ENCODE data around the gene GGTA1. TPM values are rescaled to one million over a fixed set of nuclear protein-coding genes. Genes with fewer than 3 reads are reported as not detected.

Gene GGTA1
- total and polyA plus RNA-seq, 5 donors from 2014 or later: 0.69 TPM; not detected in 4

GRCh38 chr9:121510766-121511550 lies 11.3 kb upstream of the GGTA1 start:
- peaks cover 0 to 1% (median 0%) of the 10 kb centered on the region in 7 donors for H3K9me3 Mint-ChIP-seq
- no peak for DNase-seq
- H3K36me3 Mint-ChIP-seq: no peaks in the 10 kb centered on the region
- Histone ChIP-seq H3K27ac (ENCODE audit: insufficient read depth, low read length, poor library complexity, severe bottlenecking) (no peak overlapping the region), H3K27me3 (ENCODE audit: control insufficient read depth, insufficient read depth, low read length) (no peaks in the 10 kb centered on the region), H3K9me3 (ENCODE audit: control insufficient read depth in 2 of 2, low read length in 2 of 2) (no peaks in the 10 kb centered on the region), H3K36me3 (ENCODE audit: control insufficient read depth, insufficient read depth, low read length) (no peaks in the 10 kb centered on the region), H3K4me3 (ENCODE audit: low read depth, low read length) (no peak overlapping the region), H3K4me1 (ENCODE audit: control insufficient read depth, insufficient read depth, low read length, poor library complexity, severe bottlenecking) (no peaks in the 10 kb centered on the region)
- peaks cover 17% of the 10 kb centered on the region for H3K27me3 Mint-ChIP-seq
- no peak for ATAC-seq (ENCODE audit: low read depth in 2 of 2)
- H3K4me1 Mint-ChIP-seq: no peaks in the 10 kb centered on the region
- H3K4me3 Mint-ChIP-seq: no peak overlapping the region
- no peak overlapping the region for H3K27ac Mint-ChIP-seq

DNA sequence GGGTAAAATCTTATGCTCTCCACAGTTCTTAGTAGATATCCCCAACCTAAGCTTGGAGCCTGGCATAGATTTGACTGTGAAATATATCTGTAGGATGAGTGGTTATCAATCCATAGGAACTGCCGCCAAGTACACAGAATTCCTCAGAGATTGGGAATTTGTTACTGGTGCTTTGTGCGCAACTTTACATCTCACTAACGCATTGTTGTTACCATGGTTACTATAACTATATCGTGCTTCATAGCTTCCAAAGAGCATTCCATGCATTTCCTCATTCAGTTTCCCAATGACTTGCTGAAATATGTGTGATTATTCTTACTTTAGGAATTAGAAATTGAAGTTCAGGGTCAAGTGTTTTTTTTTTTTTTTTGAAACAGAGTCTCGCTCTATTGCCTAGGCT lies 9.5 kb upstream of the GGTA1 start:
- Histone ChIP-seq H3K9me3 (ENCODE audit: control insufficient read depth in 2 of 2, low read length in 2 of 2) (no peaks in the 10 kb centered on the region), H3K27me3 (ENCODE audit: control insufficient read depth, insufficient read depth, low read length) (no peaks in the 10 kb centered on the region), H3K4me3 (ENCODE audit: low read depth, low read length) (no peak overlapping the region), H3K4me1 (ENCODE audit: control insufficient read depth, insufficient read depth, low read length, poor library complexity, severe bottlenecking) (no peaks in the 10 kb centered on the region), H3K27ac (ENCODE audit: insufficient read depth, low read length, poor library complexity, severe bottlenecking) (no peak overlapping the region), H3K36me3 (ENCODE audit: control insufficient read depth, insufficient read depth, low read length) (no peaks in the 10 kb centered on the region)
- Mint-ChIP-seq H3K4me3 (no peak overlapping the region), H3K27ac (no peak overlapping the region), H3K27me3 (peaks cover 25% of the 10 kb centered on the region), H3K9me3 (peaks cover 0 to 1% (median 0%) of the 10 kb centered on the region in 7 donors), H3K36me3 (no peaks in the 10 kb centered on the region), H3K4me1 (no peaks in the 10 kb centered on the region)
- ATAC-seq (ENCODE audit: low read depth in 2 of 2) (no peak), DNase-seq (no peak)

DNA sequence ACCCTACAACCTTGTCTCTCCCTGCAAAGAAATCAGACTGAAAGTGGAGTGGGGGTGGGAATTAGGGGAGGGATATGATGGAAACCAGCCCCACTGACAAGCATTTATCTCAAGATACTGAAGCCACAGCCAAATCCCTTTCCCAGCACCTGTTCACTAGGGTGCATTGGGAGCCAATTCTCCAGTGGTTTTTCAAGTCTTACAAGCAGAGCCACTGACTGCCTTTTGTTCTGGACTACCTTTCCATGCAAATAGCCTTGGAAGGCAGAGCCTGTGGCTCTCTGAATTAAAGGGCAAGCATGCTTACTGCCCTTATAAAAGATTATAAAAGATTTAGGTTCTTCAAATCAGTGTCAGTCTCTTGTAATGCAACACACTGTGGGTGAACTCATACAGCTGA lies 8.8 kb upstream of the GGTA1 start:
- no peaks in the 10 kb centered on the region for H3K36me3 Mint-ChIP-seq
- peaks cover 0 to 1% (median 0%) of the 10 kb centered on the region in 7 donors for H3K9me3 Mint-ChIP-seq
- H3K27ac ChIP-seq (ENCODE audit: insufficient read depth, low read length, poor library complexity, severe bottlenecking): no peak overlapping the region
- no peak overlapping the region for H3K4me3 Mint-ChIP-seq
- no peaks in the 10 kb centered on the region for H3K27me3 ChIP-seq (ENCODE audit: control insufficient read depth, insufficient read depth, low read length)
- DNase-seq (no peak), ATAC-seq (ENCODE audit: low read depth in 2 of 2) (no peak)
- H3K27ac Mint-ChIP-seq: no peak overlapping the region
- no peaks in the 10 kb centered on the region for H3K36me3 ChIP-seq (ENCODE audit: control insufficient read depth, insufficient read depth, low read length)
- no peaks in the 10 kb centered on the region for H3K4me1 Mint-ChIP-seq
- no peak overlapping the region for H3K4me3 ChIP-seq (ENCODE audit: low read depth, low read length)
- no peaks in the 10 kb centered on the region for H3K4me1 ChIP-seq (ENCODE audit: control insufficient read depth, insufficient read depth, low read length, poor library complexity, severe bottlenecking)
- peaks cover 31% of the 10 kb centered on the region for H3K27me3 Mint-ChIP-seq
- no peaks in the 10 kb centered on the region for H3K9me3 ChIP-seq (ENCODE audit: control insufficient read depth in 2 of 2, low read length in 2 of 2)

- Mint-ChIP-seq H3K4me1 (no peaks in the 10 kb centered on the region), H3K9me3 (peaks cover 0 to 1% (median 0%) of the 10 kb centered on the region in 7 donors), H3K27me3 (peaks cover 41% of the 10 kb centered on the region), H3K27ac (no peak overlapping the region), H3K4me3 (no peak overlapping the region), H3K36me3 (no peaks in the 10 kb centered on the region)
- Histone ChIP-seq H3K4me3 (ENCODE audit: low read depth, low read length) (no peak overlapping the region), H3K27me3 (ENCODE audit: control insufficient read depth, insufficient read depth, low read length) (peaks cover 2% of the 10 kb centered on the region), H3K27ac (ENCODE audit: insufficient read depth, low read length, poor library complexity, severe bottlenecking) (no peak overlapping the region), H3K9me3 (ENCODE audit: control insufficient read depth in 2 of 2, low read length in 2 of 2) (no peaks in the 10 kb centered on the region), H3K4me1 (ENCODE audit: control insufficient read depth, insufficient read depth, low read length, poor library complexity, severe bottlenecking) (no peaks in the 10 kb centered on the region), H3K36me3 (ENCODE audit: control insufficient read depth, insufficient read depth, low read length) (no peaks in the 10 kb centered on the region)
- DNase-seq (no peak), ATAC-seq (ENCODE audit: low read depth in 2 of 2) (no peak)
Observed at GRCh38 chr9:121505903-121506735, 6.5 kb upstream of the GGTA1 start.

- H3K27ac Mint-ChIP-seq: no peak overlapping the region
- peaks cover 63% of the 10 kb centered on the region for H3K27me3 Mint-ChIP-seq
- DNase-seq (no peak), ATAC-seq (ENCODE audit: low read depth in 2 of 2) (no peak)
- H3K9me3 ChIP-seq (ENCODE audit: control insufficient read depth in 2 of 2, low read length in 2 of 2): no peaks in the 10 kb centered on the region
- H3K36me3 ChIP-seq (ENCODE audit: control insufficient read depth, insufficient read depth, low read length): no peaks in the 10 kb centered on the region
- H3K4me1 ChIP-seq (ENCODE audit: control insufficient read depth, insufficient read depth, low read length, poor library complexity, severe bottlenecking): peaks cover 14% of the 10 kb centered on the region
- peaks cover 0 to 15% (median 5%) of the 10 kb centered on the region in 4 donors for H3K4me1 Mint-ChIP-seq
- H3K27me3 ChIP-seq (ENCODE audit: control insufficient read depth, insufficient read depth, low read length): peaks cover 6% of the 10 kb centered on the region
- no peak overlapping the region for H3K4me3 ChIP-seq (ENCODE audit: low read depth, low read length)
- no peak overlapping the region for H3K4me3 Mint-ChIP-seq
- no peak overlapping the region for H3K27ac ChIP-seq (ENCODE audit: insufficient read depth, low read length, poor library complexity, severe bottlenecking)
- no peaks in the 10 kb centered on the region for H3K36me3 Mint-ChIP-seq
- no peaks in the 10 kb centered on the region for H3K9me3 Mint-ChIP-seq
Observed at GRCh38 chr9:121503444-121503843, 3.8 kb upstream of the GGTA1 start.

- H3K27ac Mint-ChIP-seq: no peak overlapping the region
- no peaks in the 10 kb centered on the region for H3K36me3 Mint-ChIP-seq
- peak overlapping the region in 2 of 4 donors; percentile 62 to 73 for H3K4me3 Mint-ChIP-seq
- H3K9me3 ChIP-seq (ENCODE audit: control insufficient read depth in 2 of 2, low read length in 2 of 2): peaks cover 0 to 3% of the 10 kb centered on the region in 2 experiments
- H3K27me3 Mint-ChIP-seq: peaks cover 67% of the 10 kb centered on the region
- H3K4me3 ChIP-seq (ENCODE audit: low read depth, low read length): no peak overlapping the region
- H3K36me3 ChIP-seq (ENCODE audit: control insufficient read depth, insufficient read depth, low read length): no peaks in the 10 kb centered on the region
- peaks cover 16% of the 10 kb centered on the region for H3K4me1 ChIP-seq (ENCODE audit: control insufficient read depth, insufficient read depth, low read length, poor library complexity, severe bottlenecking)
- H3K27ac ChIP-seq (ENCODE audit: insufficient read depth, low read length, poor library complexity, severe bottlenecking): no peak overlapping the region
- DNase-seq (no peak), ATAC-seq (ENCODE audit: low read depth in 2 of 2) (no peak)
- peaks cover 0 to 8% (median 2%) of the 10 kb centered on the region in 7 donors for H3K9me3 Mint-ChIP-seq
- peaks cover 16% of the 10 kb centered on the region for H3K27me3 ChIP-seq (ENCODE audit: control insufficient read depth, insufficient read depth, low read length)
- peaks cover 0 to 24% (median 8%) of the 10 kb centered on the region in 4 donors for H3K4me1 Mint-ChIP-seq
Observed at GRCh38 chr9:121500165-121500478, 478 bp upstream of the GGTA1 start.

GRCh38 chr9:121499177-121499426 lies 542 bp downstream of the GGTA1 start:
- H3K4me1 Mint-ChIP-seq: peaks cover 0 to 24% (median 8%) of the 10 kb centered on the region in 4 donors
- peaks cover 16% of the 10 kb centered on the region for H3K27me3 ChIP-seq (ENCODE audit: control insufficient read depth, insufficient read depth, low read length)
- H3K4me3 ChIP-seq (ENCODE audit: low read depth, low read length): no peak overlapping the region

More at GRCh38 chr9:121499177-121499426, 542 bp downstream of the GGTA1 start:
- H3K27ac Mint-ChIP-seq: no peak overlapping the region
- H3K27me3 Mint-ChIP-seq: peaks cover 73% of the 10 kb centered on the region
- peaks cover 16% of the 10 kb centered on the region for H3K4me1 ChIP-seq (ENCODE audit: control insufficient read depth, insufficient read depth, low read length, poor library complexity, severe bottlenecking)
- no peaks in the 10 kb centered on the region for H3K36me3 ChIP-seq (ENCODE audit: control insufficient read depth, insufficient read depth, low read length)
- peaks cover 0 to 8% (median 2%) of the 10 kb centered on the region in 7 donors for H3K9me3 Mint-ChIP-seq
- H3K36me3 Mint-ChIP-seq: no peaks in the 10 kb centered on the region
- no peak for ATAC-seq (ENCODE audit: low read depth in 2 of 2)
- DNase-seq: no peak
- peaks cover 0 to 3% of the 10 kb centered on the region in 2 experiments for H3K9me3 ChIP-seq (ENCODE audit: control insufficient read depth in 2 of 2, low read length in 2 of 2)
- no peak overlapping the region for H3K27ac ChIP-seq (ENCODE audit: insufficient read depth, low read length, poor library complexity, severe bottlenecking)
- peak overlapping the region in 2 of 4 donors; percentile 74 for H3K4me3 Mint-ChIP-seq

Measured in CD4-positive, CD25-positive, alpha-beta regulatory T cell (primary cell).